Measurements from ENCODE around the gene MYH9.

The MYH9 gene

DNA sequence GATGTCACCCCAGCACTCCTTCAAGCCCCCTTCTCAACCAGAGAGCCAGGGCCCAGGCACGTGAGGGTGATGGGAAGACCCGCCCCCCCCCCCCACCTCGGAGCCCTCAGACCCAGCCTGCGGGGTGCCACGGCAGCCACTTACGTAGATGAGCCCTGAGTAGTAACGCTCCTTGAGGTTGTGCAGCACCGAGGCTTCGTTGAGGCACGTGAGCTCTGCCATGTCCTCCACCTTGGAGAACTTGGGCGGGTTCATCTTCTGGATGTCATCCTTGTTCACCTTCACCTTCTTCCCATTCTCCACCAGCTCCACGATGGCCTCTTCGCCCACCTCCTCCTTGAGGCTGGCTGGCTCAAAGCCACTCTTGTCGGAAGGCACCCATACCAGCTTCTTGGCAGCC, 39.0 kb downstream of the MYH9 start:
- no peak for DNase-seq (ENCODE audit: low read depth in 2 of 2)

DNA sequence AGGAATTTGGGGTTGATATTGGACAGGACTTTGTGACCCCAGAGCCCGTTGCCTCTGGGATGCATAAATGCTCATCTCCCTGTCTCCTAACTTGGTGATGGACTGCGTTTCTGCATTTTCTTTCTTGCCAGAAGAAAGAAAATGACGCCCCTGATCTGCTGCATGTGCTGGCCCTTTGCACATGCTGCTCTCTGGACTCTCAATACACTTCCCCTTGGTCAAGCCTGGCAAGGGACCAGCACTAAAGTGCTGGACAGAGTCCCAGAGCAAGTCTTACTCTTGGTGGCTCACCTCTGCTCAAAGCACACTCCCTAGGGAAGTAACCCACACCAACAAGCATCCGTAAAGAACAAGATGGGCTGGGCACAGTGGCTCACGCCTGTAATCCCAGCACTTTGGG, 40.7 kb downstream of the MYH9 start:
- DNase-seq (ENCODE audit: low read depth in 2 of 2): no peak

DNA sequence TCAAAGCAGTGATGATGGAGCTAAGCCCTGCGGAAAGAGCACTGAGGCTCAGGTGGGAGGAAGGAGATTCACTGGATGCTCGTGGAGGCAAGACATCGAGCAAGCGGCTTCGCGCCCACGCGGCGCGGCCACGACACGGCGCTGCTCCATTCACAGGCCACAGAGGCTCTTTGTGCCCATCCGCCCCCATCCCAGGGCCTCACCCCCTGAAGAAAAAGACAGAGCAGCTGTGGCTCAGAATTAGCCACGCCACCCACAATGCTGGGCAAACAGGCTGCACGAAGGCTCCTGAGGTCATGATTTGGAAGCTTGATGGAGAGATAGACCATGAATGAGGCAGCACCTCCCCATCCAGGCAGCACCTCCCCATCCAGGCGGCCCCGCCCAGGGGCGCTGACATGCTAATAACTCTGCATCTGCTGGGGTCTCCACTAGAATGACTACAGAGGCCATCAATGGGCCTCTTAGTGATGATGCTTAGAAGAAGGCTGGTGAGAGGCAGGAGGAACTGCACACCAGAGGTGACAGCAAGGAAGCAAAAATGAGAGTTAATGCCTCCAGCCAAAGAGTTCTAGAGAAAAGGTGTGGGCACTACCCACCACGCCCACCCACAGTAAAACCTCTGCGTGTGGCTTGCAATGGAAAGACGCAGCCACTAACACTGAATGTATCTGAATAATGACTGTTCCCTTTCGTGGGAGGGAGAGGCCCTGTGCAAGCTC, 43.5 kb downstream of the MYH9 start:
- no peak for DNase-seq (ENCODE audit: low read depth in 2 of 2)

DNA sequence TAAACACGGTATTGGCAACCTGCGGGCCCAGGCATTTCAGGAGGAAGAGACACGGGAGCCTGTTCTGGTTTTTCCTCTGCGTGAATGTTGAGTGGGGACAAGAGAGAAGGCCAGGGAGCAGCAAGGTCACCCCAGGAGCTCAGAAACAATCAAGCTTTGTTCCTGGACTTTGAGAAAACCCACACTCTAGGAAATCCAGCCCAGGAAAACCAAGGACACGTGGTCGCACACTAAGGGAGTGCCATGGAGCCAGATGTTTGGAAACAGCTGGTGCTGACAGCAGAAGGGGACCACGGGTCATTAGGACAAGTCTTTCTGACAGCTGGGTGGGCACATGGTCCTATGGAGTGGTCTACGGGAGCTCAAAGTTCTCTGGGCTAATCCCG, 44.1 kb downstream of the MYH9 start:
- no peak for DNase-seq (ENCODE audit: low read depth in 2 of 2)

DNA sequence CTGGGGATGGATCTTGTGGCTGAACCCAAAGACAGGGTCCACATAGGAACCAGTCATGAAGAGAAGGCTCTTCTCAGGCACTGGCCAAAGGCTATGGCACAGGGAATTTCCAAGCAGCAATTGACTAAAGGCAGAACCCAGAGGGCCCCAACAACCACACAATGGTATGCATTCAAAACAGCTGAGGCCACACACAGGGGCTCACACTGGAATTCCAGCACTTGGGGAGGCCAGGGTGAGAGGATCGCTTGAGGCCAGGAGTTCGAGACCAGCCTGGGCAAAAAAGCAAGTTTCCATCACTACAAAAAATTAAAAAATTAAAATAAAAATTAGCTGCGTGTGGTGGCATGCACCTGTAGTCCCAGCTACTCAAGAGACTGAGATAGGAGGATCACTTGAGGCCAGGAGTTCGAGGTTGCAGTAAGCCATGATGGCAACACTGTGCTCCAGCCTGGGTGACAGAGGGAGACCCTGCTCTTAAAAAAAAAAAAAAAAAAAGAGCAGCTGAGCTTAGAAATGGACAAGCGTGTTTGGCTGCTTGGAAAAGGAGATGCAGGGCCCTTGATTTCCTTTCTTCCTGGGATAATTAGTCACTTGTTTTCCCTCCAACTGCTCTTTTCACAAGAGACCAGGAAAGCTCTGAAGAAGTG, 44.6 kb downstream of the MYH9 start:
- DNase-seq (ENCODE audit: low read depth in 2 of 2): no peak

DNA sequence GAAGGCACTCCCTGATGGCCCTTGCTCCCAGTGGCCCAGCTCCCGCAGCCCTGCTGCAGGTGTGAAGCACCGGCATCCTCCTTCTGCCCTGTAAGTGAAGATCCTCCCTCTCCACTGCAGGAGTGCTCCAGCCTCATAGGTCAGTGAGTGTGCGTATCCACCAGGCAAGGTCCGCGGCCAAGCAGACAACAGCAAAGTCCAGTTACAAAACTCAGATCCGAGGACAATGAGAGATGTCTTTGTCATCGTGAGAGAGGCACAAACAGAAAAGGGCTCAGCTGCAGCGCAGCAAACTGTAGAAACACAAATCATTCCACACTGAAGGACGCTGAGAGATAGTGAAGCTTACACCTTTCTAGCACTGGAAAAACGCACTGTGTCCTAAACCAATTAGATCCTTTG, 46.1 kb downstream of the MYH9 start:
- DNase-seq (ENCODE audit: low read depth in 2 of 2): no peak

DNA sequence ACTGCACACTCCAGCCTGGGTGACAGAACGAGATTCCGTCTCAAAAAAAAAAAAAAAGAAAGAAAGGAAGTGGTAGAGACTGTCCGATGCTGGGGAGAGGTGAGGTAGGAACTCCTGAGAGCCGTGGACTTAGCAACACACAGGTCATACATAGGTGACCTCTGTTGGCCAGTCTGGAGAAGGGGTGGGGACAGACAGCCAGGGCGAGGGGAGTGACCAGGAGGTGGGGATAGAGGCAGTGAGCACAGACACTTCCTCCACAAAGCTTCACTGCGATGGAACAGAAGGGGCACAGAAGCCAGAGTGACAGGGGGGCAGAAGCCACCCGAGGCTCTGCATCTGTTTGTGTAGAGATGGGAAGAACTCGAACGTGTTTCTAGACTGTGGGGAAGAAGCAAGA, 47.1 kb downstream of the MYH9 start:
- DNase-seq (ENCODE audit: low read depth in 2 of 2): no peak

DNA sequence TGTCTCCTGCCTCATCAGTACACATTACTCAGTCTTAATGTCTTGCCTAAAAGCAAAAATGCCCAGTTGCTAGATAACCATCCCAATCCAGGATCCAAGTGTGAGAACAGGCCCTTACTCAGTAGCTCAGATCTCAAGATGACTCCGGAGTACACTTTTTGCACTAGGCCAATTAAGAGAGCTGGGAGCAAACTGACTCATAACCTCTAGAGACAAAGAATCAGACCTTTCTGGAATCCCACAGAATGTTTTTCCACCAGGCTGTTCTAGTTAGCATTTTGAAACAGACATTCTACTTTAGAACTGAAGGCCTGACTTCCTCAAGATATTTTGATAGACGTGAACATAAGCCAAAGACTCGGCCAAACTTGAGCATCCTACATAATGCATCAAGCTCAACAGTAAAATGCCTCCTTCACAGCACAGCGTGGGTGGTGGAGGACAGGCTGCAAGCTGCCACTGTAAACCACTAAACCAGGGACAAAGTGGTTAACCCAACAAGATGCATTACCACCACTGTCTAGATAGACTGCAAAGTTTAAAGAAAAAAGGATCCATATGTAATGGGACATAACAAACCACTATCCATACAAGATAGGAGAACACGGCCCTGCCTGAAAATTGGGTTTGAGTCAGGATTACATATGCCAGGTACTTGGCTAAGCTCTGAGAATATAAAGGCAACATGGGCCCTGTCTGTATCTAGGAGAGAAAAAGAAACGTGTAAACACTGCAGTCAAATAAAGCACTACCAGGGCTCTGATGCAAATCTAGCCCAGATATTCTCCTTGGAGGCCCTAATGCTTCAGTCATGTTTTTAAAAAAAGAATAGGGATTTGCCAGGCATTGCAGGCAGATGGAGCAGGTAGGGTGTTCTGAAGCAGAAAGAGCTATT, 48.3 kb downstream of the MYH9 start:
- no peak for DNase-seq (ENCODE audit: low read depth in 2 of 2)

DNA sequence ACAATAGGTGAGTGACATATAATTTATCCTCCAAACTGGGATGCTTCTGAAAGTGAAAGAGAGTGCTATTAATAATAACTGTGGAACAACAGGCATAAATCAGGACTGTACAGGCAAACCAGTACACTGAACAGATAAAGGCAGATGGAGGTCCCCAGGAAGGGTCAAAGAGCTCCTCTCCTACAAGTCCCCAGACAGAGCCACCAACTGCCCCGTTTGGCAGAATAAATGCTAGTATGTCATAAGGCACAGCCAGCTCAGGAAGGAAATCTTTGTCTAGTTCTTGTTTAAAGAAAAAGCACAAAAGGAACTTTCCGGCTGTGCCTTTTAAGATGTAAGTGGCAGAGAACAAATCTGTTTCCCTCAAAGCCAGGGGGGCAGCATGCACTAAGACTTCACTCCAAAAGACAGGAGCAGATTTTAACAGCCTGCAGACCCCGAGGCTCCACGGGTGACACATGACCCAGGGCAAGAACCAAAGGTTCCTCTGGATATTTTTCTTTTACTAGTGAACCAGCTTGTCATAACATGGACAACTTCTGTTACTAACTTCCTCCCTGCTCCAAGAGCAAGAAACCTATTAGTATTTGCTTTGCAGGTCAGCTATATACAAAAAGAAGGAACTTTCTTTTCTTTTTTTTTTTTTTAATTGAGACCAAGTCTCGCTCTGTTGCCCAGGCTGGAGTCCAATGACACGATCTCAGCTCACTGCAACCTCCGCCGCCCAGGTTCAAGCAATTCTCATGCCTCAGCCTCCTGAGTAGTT, 50.2 kb downstream of the MYH9 start:
- DNase-seq (ENCODE audit: low read depth in 2 of 2): no peak

DNA sequence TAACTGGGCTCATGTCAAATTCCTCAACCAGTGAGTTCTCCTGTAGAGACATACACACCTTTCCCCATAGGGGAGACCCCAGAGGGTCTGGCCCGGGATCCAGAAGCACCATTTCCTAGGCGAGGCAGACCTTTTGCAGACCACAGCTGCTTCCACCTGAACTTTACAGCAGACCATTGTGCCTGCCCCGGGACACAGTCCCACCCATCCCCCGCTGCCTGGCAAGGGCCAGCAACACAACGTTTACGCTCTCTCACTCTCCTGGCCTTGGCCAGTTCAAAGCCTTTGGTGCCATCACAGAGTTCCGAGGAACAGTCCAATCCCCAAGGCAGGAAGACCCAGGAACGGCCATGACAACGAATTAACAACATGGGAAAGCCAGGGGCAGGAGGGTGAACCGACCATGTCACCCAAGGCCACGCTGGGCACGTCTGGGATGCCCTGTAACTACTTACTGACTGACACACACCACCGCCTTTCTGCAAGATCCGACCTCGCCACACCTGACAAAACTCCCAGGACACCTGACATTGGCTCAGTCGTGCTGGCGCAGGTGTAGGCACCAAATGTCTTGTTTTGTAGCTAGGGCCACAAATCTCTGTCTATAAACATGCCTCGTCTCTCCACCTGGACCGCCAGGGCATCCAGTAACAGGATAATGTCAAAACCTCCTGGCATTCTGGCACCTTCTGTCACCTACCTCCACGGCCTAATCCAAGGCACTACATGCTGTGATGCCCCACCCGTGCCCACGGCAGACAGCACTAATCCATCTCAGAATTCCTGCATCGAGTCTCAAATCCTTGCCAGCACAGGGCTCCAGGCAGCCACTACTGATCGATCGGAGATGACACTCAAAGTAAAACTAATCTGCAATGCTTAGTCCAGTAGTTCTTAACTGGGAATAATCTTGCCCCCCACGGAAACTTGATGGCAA, 51.3 kb downstream of the MYH9 start:
- DNase-seq (ENCODE audit: low read depth in 2 of 2): no peak

DNA sequence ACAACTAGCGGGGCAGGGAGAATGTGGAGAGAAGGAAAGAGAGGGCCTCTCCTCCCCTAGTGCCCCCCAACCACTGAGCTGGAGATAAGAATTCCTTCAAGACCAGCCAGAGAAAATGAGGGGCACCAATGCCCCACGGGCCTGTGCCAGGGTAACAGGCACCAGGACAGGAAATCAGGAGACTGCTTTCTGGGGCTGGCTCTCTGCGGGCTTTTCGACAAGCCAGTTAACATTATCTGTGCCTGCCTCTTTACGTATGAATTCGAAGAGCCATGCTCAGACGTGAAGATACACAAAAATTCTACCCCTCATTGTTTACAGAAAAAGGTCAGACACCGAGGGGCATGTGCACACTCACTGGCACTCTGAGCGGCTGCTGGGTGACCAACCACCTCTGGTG, 52.1 kb downstream of the MYH9 start:
- no peak for DNase-seq (ENCODE audit: low read depth in 2 of 2)

DNA sequence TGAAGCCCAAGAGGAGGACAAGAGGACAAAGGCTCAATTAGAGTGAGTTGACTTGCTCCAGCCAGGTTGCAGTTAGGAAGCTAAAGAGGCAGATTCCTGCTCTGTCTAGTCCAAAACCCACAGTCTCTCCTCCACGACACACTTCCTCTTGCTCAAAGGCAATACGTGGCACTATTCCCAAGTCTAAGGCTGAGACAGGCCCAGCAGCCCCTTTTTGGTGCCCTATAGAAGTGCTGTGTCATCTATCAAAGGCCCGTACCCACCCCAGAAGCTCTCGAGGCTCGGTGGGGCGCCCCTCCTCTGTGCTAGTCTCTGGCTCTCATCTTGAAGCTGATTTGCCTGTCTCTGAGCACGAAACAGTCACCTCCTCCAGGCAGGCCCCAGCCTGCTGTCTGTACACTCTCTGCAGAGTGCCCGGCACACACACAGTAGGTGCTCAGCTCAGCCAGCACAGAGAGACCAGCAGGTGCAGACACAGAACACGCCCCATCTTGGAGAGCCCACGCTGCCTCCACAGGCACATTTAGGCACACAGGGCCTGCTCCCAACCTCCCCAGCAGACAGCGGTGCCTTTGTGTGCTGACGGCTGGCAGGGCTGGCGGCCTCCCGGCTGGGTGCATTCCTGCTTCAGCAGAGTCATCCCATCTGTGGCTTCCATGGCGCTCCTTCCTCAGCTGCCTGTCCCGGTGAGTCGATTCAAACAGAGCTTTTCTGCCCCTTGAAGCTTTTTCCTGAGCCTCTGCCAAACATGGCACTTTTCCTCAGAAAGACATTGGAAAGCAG, 52.8 kb downstream of the MYH9 start:
- no peak for DNase-seq (ENCODE audit: low read depth in 2 of 2)

DNA sequence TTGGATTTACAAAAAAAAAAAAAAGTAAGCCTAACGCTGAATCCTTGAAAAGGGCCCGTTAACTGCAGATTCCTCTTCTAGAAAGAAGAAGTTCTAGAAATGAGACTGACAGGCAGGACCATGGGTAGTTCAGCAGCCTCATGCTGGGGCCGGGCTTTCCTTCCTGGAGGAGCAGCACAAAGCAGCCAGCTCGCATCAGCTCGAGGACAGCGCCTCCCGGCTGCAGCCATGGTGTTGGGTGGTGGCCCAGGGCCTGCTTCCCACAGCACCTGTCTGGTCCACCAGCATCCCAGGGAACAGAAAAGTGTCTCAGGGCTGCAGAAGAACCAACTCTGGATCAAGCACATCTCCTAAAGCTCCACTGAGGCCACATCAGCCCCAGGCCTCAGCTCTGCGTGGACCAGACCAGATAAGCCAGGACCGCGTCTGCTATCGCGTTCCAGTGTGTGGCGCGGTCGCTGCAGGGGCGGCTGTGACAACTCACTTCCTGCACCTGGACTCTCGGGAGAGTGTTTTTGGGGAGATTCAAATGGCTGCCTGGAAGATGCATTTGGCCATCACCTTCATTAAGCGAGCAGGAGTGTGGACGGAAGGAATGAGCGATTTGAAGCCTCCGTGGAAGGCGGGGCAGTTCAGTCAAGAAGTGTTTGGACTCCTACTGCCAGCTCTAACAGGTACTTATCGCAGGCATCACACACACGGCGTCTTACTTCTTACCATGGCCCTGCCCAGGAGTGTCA, 53.5 kb downstream of the MYH9 start:
- DNase-seq (ENCODE audit: low read depth in 2 of 2): no peak

DNA sequence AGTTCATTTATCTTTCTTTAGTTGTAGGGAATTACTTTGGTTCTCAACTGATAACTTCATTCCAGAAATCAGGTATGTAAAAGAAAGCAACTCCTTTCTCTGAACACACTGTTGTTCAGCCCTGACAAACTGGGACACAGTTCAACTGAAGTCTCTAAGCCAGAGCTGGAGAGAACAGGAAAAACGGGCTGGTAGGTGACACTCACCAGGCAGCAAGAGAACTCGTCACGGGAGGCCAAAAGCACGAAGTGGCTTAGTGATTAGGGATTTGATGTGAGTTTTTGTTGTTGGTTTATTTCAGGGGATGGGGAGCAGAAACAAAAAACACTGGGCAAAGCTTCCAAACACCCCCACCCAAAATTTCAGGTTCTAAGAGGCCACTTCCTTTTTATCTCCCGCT, 54.1 kb downstream of the MYH9 start:
- DNase-seq (ENCODE audit: low read depth in 2 of 2): no peak

DNA sequence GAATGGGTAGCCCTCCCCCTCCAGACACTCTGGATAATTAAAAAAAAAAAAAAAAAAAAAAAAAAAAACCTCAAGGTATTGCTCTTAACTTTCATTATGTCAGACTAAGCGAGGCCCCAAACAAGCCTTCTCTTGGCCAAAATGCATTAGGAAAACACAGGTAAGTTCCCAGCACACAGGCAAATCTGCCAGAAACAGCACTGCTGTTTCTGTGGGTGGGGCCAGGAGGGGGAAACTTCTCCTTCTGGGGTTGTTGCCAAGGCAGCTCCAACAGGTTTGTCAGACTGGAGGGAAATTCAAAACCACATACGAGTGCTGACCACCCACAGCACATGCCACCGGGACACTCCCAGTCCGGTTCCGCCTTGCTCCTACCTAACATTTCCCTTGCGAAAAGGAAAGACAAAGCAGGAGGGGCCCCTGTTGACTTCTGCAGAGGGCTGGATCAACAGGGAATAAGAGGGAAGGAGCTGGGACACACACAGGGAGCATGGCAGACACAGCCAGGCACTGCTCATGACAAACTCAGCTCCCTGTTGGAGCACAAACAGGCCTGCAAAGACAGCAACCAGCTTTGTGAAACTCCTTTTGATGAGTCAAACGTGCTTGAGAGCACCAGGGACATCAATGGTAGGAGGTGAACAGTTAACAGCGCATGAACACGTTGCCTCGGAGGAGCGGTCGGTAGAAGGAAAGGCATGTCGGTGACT, 55.0 kb downstream of the MYH9 start:
- DNase-seq (ENCODE audit: low read depth in 2 of 2): no peak

DNA sequence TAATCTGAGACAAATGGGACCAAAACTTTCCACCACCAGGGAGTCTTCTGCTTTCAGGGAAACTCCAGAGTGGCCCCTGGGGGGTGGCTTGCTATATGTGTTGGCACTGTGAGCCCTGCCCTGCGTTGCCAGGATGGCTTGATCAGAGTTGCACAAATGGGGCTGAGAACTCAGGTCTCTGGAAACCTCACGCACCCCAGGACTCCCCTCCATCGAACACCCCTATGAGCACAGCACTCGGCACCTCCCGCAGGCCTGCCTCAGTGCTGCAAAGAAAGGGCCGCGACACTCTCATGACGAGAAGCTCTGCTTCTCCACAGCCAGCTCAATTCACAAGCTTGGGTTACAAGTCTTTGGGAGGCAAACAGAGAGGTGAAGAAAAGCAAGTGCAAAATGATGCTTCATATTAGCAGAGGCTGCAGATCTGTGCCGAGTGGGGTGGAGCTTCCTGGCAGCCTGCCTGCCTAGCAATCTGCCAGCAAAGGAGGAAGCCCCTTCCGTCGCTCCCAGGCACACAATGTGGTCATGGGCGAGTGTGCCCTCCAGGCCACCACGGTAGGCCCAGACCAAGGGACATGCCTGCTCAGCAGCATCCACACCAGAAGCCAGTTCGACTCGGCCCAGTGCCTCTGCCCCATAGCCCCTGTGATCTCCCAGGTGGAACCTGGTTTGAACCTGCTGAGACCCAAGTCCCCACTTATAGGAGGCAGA, 55.7 kb downstream of the MYH9 start:
- no peak for DNase-seq (ENCODE audit: low read depth in 2 of 2)

DNA sequence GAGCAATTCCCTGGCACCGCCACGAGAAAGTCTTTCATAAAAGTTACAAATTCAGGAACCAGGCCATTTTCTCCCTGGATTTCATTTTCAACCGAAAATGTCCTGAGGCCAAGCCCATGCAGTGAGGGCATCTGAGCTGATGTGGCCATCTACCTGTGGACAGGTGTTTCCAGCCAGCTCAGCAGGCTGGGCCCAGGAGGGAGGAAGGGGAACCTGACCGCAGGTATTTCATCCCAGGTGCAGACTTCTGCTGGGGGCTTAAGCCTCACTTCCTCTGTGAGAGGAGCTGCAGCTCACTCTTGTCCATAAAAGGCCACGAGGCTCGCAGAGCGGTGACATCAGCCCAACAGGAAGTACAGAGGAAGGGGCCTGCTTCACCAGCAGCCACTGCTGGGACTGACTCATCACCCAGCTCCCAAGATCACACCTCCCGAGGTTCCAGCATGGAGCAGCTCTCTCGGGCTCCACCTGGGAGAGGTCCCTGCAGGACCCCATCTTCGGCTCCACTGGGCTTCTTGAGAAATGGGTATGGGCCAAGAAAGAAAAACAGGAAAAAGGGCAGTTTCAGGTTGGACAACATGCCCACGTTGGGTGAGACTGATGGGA, 56.4 kb downstream of the MYH9 start:
- DNase-seq (ENCODE audit: low read depth in 2 of 2): peak in 1 of 2 donors; percentile 63

All from stimulated activated CD4-positive, alpha-beta T cell treated with anti-CD3 and anti-CD28 coated beads, Interleukin-1b, Interleukin-23, amount 100 ng/mL, for 1 hour (primary cell).